Measurements from ENCODE around the gene KCNIP1.

Gene KCNIP1

GRCh38 chr5:170571281-170571731, 67.5 kb downstream of the KCNIP1 start:
- DNase-seq = no peak

GRCh38 chr5:170571875-170572852, 68.3 kb downstream of the KCNIP1 start:
- DNase-seq = no peak

GRCh38 chr5:170573114-170573513, 69.3 kb downstream of the KCNIP1 start:
- no peak for DNase-seq

GRCh38 chr5:170573660-170574059, 69.8 kb downstream of the KCNIP1 start:
- DNase-seq = no peak

- no peak for DNase-seq
Observed at GRCh38 chr5:170576602-170577535, 73.0 kb downstream of the KCNIP1 start.

GRCh38 chr5:170579601-170580000, 75.8 kb downstream of the KCNIP1 start:
- no peak for DNase-seq

GRCh38 chr5:170581211-170581610, 77.4 kb downstream of the KCNIP1 start:
- DNase-seq = no peak

GRCh38 chr5:170582644-170583330, 79.0 kb downstream of the KCNIP1 start:
- no peak for DNase-seq

- DNase-seq = no peak
Observed at GRCh38 chr5:170584003-170584402, 80.2 kb downstream of the KCNIP1 start.

- DNase-seq = no peak
Observed at GRCh38 chr5:170584450-170585058, 80.7 kb downstream of the KCNIP1 start.

GRCh38 chr5:170585273-170585948, 81.6 kb downstream of the KCNIP1 start:
- DNase-seq = no peak

- no peak for DNase-seq
Observed at GRCh38 chr5:170587808-170588207, 84.0 kb downstream of the KCNIP1 start.

- no peak for DNase-seq
Observed at GRCh38 chr5:170589643-170590042, 85.8 kb downstream of the KCNIP1 start.

- no peak for DNase-seq
Observed at GRCh38 chr5:170590566-170590965, 86.7 kb downstream of the KCNIP1 start.

GRCh38 chr5:170591054-170591453, 87.2 kb downstream of the KCNIP1 start:
- DNase-seq = no peak

- DNase-seq = no peak
Observed at GRCh38 chr5:170596482-170597044, 92.7 kb downstream of the KCNIP1 start.

GRCh38 chr5:170597109-170597751, 93.4 kb downstream of the KCNIP1 start:
- no peak for DNase-seq

- DNase-seq = no peak
Observed at GRCh38 chr5:170597872-170598271, 94.1 kb downstream of the KCNIP1 start.

GRCh38 chr5:170599756-170600155, 95.9 kb downstream of the KCNIP1 start:
- no peak for DNase-seq

GRCh38 chr5:170601619-170602018, 97.8 kb downstream of the KCNIP1 start:
- no peak for DNase-seq

GRCh38 chr5:170603109-170603508, 99.3 kb downstream of the KCNIP1 start:
- DNase-seq = no peak

Measured in NCI-H510A (cell line).